Liver (tissue), 3 donors: ENCODE measurements around the gene PTPRD.

ENCODE experiments used
- HNF4G ChIP-seq: IDR thresholded peaks from 2 replicates; pipeline ENCODE4 v1.6.1; 2016; ENCODE audit warnings: antibody characterized with exemption
- RAD21 ChIP-seq, 2 donors: IDR thresholded peaks; 2 replicates each; pipeline ENCODE4 v1.6.1; 2016; ENCODE audit warnings: antibody characterized with exemption in 2 of 2, mild to moderate bottlenecking in 2 of 2
- SP1 ChIP-seq: IDR thresholded peaks from 2 replicates; pipeline ENCODE4 v1.6.1; 2018; ENCODE audit warnings: antibody characterized with exemption, mild to moderate bottlenecking
- TAF1 ChIP-seq: conservative IDR thresholded peaks from 2 replicates; pipeline ENCODE4 v1.6.1; 2016; ENCODE audit warnings: antibody characterized with exemption, mild to moderate bottlenecking
- YY1 ChIP-seq: IDR thresholded peaks from 2 replicates; pipeline ENCODE4 v1.6.1; 2016; ENCODE audit warnings: antibody characterized with exemption, mild to moderate bottlenecking
- TF ChIP-seq, protein P1 (sequence below): IDR thresholded peaks from 2 replicates; pipeline ENCODE4 v1.6.1; 2016; ENCODE audit warnings: antibody characterized with exemption
- TF ChIP-seq, protein P2 (sequence below): fragments of 150-350 bp; IDR thresholded peaks from 2 replicates; pipeline ENCODE4 v1.5.1; 2017; ENCODE audit warnings: improper control_type of control experiment, low read depth, low read length; ENCODE audit not compliant: missing input control
- TF ChIP-seq, protein P3 (sequence below): IDR thresholded peaks from 2 replicates; pipeline ENCODE4 v1.6.1; 2016; ENCODE audit warnings: antibody characterized with exemption, mild to moderate bottlenecking
- TF ChIP-seq, protein P4 (sequence below): IDR thresholded peaks from 2 replicates; pipeline ENCODE4 v1.6.1; 2016; ENCODE audit warnings: antibody characterized with exemption
- donor health status: healthy.
- donor health status: healthy.

DNA sequence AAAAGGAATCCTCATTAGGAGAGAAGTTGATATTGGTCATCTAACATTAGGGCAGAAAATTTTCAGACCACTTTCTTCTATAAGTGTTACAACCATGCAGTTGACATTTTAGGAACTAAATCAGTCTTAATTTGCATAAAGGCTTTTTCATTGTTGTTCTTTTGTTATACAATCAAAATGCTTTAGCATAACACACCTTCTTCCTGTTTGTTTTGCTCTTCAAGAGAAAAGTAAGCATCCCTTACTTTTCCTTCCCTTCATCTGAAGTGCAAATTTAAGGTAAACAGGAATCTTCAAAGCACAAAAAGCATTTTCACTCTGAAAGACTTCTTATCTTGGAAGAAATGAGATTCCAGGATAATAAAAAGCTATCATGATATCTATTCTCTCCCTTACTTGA is 273.6 kb downstream of the PTPRD start:
- TF ChIP-seq, protein P1, sequence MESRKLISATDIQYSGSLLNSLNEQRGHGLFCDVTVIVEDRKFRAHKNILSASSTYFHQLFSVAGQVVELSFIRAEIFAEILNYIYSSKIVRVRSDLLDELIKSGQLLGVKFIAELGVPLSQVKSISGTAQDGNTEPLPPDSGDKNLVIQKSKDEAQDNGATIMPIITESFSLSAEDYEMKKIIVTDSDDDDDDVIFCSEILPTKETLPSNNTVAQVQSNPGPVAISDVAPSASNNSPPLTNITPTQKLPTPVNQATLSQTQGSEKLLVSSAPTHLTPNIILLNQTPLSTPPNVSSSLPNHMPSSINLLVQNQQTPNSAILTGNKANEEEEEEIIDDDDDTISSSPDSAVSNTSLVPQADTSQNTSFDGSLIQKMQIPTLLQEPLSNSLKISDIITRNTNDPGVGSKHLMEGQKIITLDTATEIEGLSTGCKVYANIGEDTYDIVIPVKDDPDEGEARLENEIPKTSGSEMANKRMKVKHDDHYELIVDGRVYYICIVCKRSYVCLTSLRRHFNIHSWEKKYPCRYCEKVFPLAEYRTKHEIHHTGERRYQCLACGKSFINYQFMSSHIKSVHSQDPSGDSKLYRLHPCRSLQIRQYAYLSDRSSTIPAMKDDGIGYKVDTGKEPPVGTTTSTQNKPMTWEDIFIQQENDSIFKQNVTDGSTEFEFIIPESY, result no peak
- TF ChIP-seq, protein P2, sequence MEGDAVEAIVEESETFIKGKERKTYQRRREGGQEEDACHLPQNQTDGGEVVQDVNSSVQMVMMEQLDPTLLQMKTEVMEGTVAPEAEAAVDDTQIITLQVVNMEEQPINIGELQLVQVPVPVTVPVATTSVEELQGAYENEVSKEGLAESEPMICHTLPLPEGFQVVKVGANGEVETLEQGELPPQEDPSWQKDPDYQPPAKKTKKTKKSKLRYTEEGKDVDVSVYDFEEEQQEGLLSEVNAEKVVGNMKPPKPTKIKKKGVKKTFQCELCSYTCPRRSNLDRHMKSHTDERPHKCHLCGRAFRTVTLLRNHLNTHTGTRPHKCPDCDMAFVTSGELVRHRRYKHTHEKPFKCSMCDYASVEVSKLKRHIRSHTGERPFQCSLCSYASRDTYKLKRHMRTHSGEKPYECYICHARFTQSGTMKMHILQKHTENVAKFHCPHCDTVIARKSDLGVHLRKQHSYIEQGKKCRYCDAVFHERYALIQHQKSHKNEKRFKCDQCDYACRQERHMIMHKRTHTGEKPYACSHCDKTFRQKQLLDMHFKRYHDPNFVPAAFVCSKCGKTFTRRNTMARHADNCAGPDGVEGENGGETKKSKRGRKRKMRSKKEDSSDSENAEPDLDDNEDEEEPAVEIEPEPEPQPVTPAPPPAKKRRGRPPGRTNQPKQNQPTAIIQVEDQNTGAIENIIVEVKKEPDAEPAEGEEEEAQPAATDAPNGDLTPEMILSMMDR, result no peak
- no peak for TF ChIP-seq YY1
- TF ChIP-seq, protein P3, sequence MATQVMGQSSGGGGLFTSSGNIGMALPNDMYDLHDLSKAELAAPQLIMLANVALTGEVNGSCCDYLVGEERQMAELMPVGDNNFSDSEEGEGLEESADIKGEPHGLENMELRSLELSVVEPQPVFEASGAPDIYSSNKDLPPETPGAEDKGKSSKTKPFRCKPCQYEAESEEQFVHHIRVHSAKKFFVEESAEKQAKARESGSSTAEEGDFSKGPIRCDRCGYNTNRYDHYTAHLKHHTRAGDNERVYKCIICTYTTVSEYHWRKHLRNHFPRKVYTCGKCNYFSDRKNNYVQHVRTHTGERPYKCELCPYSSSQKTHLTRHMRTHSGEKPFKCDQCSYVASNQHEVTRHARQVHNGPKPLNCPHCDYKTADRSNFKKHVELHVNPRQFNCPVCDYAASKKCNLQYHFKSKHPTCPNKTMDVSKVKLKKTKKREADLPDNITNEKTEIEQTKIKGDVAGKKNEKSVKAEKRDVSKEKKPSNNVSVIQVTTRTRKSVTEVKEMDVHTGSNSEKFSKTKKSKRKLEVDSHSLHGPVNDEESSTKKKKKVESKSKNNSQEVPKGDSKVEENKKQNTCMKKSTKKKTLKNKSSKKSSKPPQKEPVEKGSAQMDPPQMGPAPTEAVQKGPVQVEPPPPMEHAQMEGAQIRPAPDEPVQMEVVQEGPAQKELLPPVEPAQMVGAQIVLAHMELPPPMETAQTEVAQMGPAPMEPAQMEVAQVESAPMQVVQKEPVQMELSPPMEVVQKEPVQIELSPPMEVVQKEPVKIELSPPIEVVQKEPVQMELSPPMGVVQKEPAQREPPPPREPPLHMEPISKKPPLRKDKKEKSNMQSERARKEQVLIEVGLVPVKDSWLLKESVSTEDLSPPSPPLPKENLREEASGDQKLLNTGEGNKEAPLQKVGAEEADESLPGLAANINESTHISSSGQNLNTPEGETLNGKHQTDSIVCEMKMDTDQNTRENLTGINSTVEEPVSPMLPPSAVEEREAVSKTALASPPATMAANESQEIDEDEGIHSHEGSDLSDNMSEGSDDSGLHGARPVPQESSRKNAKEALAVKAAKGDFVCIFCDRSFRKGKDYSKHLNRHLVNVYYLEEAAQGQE, result no peak
- no peak for TF ChIP-seq SP1
- no peak for TF ChIP-seq TAF1
- TF ChIP-seq, protein P4, sequence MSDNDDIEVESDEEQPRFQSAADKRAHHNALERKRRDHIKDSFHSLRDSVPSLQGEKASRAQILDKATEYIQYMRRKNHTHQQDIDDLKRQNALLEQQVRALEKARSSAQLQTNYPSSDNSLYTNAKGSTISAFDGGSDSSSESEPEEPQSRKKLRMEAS, result no peak
- no peak for TF ChIP-seq RAD21 (IDR thresholded peaks at IDR 0.05)
- TF ChIP-seq HNF4G, result no peak
